ENCODE measurements around the gene GIGYF2. TPM values are rescaled to one million over a fixed set of nuclear protein-coding genes. Genes with fewer than 3 reads are reported as not detected.

The GIGYF2 gene
- polyA plus RNA-seq, 1 of the 3 experiments (the other 2 are of a cell fraction): 12.8 TPM

DNA sequence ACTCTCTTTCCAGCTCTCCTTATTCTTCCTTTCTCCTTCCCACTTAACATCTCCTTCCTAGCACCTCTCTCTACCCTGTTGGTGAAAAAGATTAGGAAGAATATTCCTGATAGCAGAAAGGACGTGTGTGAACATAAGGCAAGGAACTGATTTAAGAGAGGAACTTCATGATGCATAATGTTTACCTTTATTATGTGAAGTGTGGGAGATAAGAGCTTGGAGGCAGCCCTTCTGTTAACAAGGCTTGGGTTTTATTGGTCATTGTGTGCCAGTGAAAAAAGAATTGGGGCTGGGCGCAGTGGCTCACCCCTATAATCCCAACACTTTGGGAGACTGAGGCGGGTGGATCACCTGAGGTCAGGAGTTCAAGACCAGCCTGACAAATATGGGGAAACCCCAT, 44.8 kb downstream of the GIGYF2 start:
- no peak for DNase-seq
- POLR2A ChIA-PET: no interaction called here
- Histone ChIP-seq H3K27ac (ENCODE audit: low read depth in 2 of 2, low read length in 1 of 2) (no peak overlapping the region), H3K4me3 (ENCODE audit: low read depth in 2 of 2, low read length in 1 of 2) (no peak overlapping the region), H3K9me3 (no peaks in the 10 kb centered on the region), H3K9ac (no peak overlapping the region), H3K4me1 (ENCODE audit: control insufficient read depth in 1 of 2, insufficient read depth in 2 of 2, low read depth in 1 of 2, low read length in 1 of 2) (no peaks in the 10 kb centered on the region), H3K9me2 (no peaks in the 10 kb centered on the region), H3K36me3 (replicated peaks in 1 of 2; ENCODE audit: control insufficient read depth in 1 of 2, insufficient read depth in 2 of 2, low read length in 1 of 2) (peaks cover 5 to 19% of the 10 kb centered on the region in 2 experiments), H3K27me3 (ENCODE audit: insufficient read depth) (no peaks in the 10 kb centered on the region), H3F3A (replicated peaks; ENCODE audit: insufficient read depth) (peaks cover 5% of the 10 kb centered on the region), H3K79me2 (ENCODE audit: insufficient read depth) (peaks cover 12% of the 10 kb centered on the region; the same call in 1 of the 2 replicates), H2AFZ (ENCODE audit: low read depth) (no peak overlapping the region), H4K20me1 (ENCODE audit: insufficient read depth) (no peaks in the 10 kb centered on the region), H3K4me2 (no peak overlapping the region)
- WGBS (ENCODE audit: low lambda C conversion rate): 96% methylated on average over 3 of the region's 3 CpGs
- TF ChIP-seq ELF1 (IDR thresholded peaks at IDR 0.05) (no peak), SIN3A (IDR thresholded peaks at IDR 0.05; ENCODE audit: borderline replicate concordance, low read depth, low read length) (no peak), RAD21 (IDR thresholded peaks at IDR 0.05; ENCODE audit: low read length) (no peak), EP300 (IDR thresholded peaks at IDR 0.05; ENCODE audit: borderline replicate concordance in 1 of 2, low read depth in 1 of 2, low read length in 1 of 2) (no peak), FOXJ3 (CRISPR knock-in tag; IDR thresholded peaks at IDR 0.05) (no peak), TAF1 (IDR thresholded peaks at IDR 0.05; ENCODE audit: borderline replicate concordance, low read depth, low read length) (no peak), GATA2 (CRISPR knock-in tag; IDR thresholded peaks at IDR 0.05) (no peak)
- TF ChIP-seq, protein P1, sequence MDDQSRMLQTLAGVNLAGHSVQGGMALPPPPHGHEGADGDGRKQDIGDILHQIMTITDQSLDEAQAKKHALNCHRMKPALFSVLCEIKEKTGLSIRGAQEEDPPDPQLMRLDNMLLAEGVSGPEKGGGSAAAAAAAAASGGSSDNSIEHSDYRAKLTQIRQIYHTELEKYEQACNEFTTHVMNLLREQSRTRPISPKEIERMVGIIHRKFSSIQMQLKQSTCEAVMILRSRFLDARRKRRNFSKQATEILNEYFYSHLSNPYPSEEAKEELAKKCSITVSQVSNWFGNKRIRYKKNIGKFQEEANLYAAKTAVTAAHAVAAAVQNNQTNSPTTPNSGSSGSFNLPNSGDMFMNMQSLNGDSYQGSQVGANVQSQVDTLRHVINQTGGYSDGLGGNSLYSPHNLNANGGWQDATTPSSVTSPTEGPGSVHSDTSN (IDR thresholded peaks at IDR 0.05): no peak
- CTCF ChIA-PET: no interaction called here

DNA sequence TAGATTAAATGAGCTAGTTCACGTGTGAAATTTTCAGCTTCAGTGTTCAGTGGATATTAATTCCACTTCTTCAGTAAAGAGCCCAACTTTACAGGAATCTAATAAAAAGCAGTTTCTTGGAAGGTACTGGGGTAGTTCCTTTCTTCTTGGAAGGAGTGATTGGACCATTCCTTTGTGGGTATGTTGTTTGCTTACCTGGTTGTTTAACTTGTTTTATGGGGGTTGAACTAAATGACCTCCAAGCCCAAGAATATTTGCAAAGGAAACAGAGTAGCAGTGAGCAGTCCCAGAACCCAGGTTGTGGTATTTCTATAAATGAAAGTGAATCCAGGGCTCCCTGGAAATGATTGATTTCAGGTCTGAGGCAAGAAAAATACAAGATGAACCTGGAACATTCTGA, 47.8 kb downstream of the GIGYF2 start:
- H3K9ac ChIP-seq: no peak overlapping the region
- 96% methylated on average over 1 of the region's 1 CpG for WGBS (ENCODE audit: low lambda C conversion rate)
- DNase-seq: no peak
- no peaks in the 10 kb centered on the region for H3K4me1 ChIP-seq (ENCODE audit: control insufficient read depth in 1 of 2, insufficient read depth in 2 of 2, low read depth in 1 of 2, low read length in 1 of 2)
- no peak overlapping the region for H3K27ac ChIP-seq (ENCODE audit: low read depth in 2 of 2, low read length in 1 of 2)
- ChIA-PET POLR2A (no interaction called here), CTCF (interaction anchor here (0.6 kb wide), 1 partner anchor 222 kb away, joined by 3 read pairs; no protein-coding TSS in a partner anchor)
- H3K9me2 ChIP-seq: no peaks in the 10 kb centered on the region
- peaks cover 19 to 31% of the 10 kb centered on the region in 2 experiments for H3K36me3 ChIP-seq (replicated peaks in 1 of 2; ENCODE audit: control insufficient read depth in 1 of 2, insufficient read depth in 2 of 2, low read length in 1 of 2)
- no peak overlapping the region for H3K4me2 ChIP-seq
- no peak overlapping the region for H2AFZ ChIP-seq (ENCODE audit: low read depth)
- no peaks in the 10 kb centered on the region for H3K9me3 ChIP-seq
- no peak overlapping the region for H3K4me3 ChIP-seq (ENCODE audit: low read depth in 2 of 2, low read length in 1 of 2)
- peaks cover 4% of the 10 kb centered on the region for H3F3A ChIP-seq (replicated peaks; ENCODE audit: insufficient read depth)
- no peak for TF ChIP-seq ELF1 (IDR thresholded peaks at IDR 0.05)
- TF ChIP-seq FOSL2 (IDR thresholded peaks at IDR 0.05; ENCODE audit: borderline replicate concordance, low read depth): no peak
- no peak for TF ChIP-seq SMC3 (IDR thresholded peaks at IDR 0.05; ENCODE audit: low read depth, low read length)
- no peak for TF ChIP-seq NRF1 (IDR thresholded peaks at IDR 0.05; ENCODE audit: low read depth, low read length)
- no peak for TF ChIP-seq RFX5 (IDR thresholded peaks at IDR 0.05; ENCODE audit: low read length)
- no peak for TF ChIP-seq SIN3A (IDR thresholded peaks at IDR 0.05; ENCODE audit: borderline replicate concordance, low read depth, low read length)
- no peak for TF ChIP-seq NFIC (IDR thresholded peaks at IDR 0.05; ENCODE audit: borderline replicate concordance)
- TF ChIP-seq, protein P1 (IDR thresholded peaks at IDR 0.05): no peak
- TF ChIP-seq POLR2AphosphoS5 (IDR thresholded peaks at IDR 0.05; ENCODE audit: low read depth, low read length): no peak
- TF ChIP-seq RCOR1 (IDR thresholded peaks at IDR 0.05; ENCODE audit: low read length): no peak
- H3K27me3 ChIP-seq (ENCODE audit: insufficient read depth): no peaks in the 10 kb centered on the region
- H3K79me2 ChIP-seq (ENCODE audit: insufficient read depth): 0 out of 2 replicates have a peak, but pooled peaks cover 4% of the 10 kb centered on the region
- no peaks in the 10 kb centered on the region for H4K20me1 ChIP-seq (ENCODE audit: insufficient read depth)
